Suprapubic skin (tissue), 4 donors: Measurements from ENCODE around the gene TDP1. TPM values are rescaled to one million over a fixed set of nuclear protein-coding genes. Genes with fewer than 3 reads are reported as not detected.

Source experiments
- DNase-seq, 2 donors: peaks; one replicate each; pipeline ENCODE4 v3.0.0-alpha.2; 2019; ENCODE audit warnings: low spot score in 2 of 2
- H3K27ac ChIP-seq: fragments of 200-600 bp; sonication (generic); one replicate; pipeline ENCODE4 v1.5.1; 2019
- H3K27me3 ChIP-seq: fragments of 200-600 bp; sonication (generic); one replicate; pipeline ENCODE4 v1.5.1; 2019
- H3K36me3 ChIP-seq: fragments of 200-600 bp; sonication (generic); one replicate; pipeline ENCODE4 v1.5.1; 2019
- H3K4me1 ChIP-seq: fragments of 200-600 bp; sonication (generic); one replicate; pipeline ENCODE4 v1.5.1; 2019
- H3K4me3 ChIP-seq: fragments of 200-600 bp; sonication (generic); one replicate; pipeline ENCODE4 v1.5.1; 2019; ENCODE audit warnings: mild to moderate bottlenecking
- H3K9me3 ChIP-seq: fragments of 200-600 bp; sonication (generic); one replicate; pipeline ENCODE4 v1.5.1; 2019
- EP300 ChIP-seq: sonication (generic); formaldehyde crosslinking; IDR thresholded peaks from one replicate; pipeline ENCODE4 v1.6.1; 2017; ENCODE audit warnings: antibody characterized with exemption
- POLR2A ChIP-seq, 2 donors: fragments of 450-650 bp; IDR thresholded peaks; one replicate each; pipeline ENCODE4 v1.6.1; 2017; ENCODE audit warnings: antibody characterized with exemption in 2 of 2, mild to moderate bottlenecking in 2 of 2, moderate library complexity in 2 of 2
- POLR2AphosphoS5 ChIP-seq, 3 donors: sonication (generic); formaldehyde crosslinking; IDR thresholded peaks; one replicate each; pipeline ENCODE4 v1.6.1; 2017; ENCODE audit warnings: antibody characterized with exemption in 3 of 3
- WGBS: methylation state at CpG from one replicate; pipeline ENCODE4 v1.1.5; 2018; 5-methylcytosine and 5-hydroxymethylcytosine counted together
- total RNA-seq, 4 donors: library from RNA; depleted of rRNA; stranded (reverse); fragments of >200 nt; gene quantifications; one replicate each; pipeline ENCODE4 v1.1.0, GENCODE V29; 2016
- TF ChIP-seq, protein P1 (sequence below), 2 donors: fragments of 200-600 bp in 1 of 2; fragments of 450-650 bp in 1 of 2; sonication (generic) in 1 of 2; IDR thresholded peaks; one replicate each; pipeline ENCODE4 v1.5.1; 2016 to 2019; ENCODE audit warnings: antibody characterized with exemption in 2 of 2, mild to moderate bottlenecking in 1 of 2, moderate library complexity in 1 of 2

Gene TDP1
- total RNA-seq, 4 donors from 2014 or later: 10.8 to 25.8 (median 18.1) TPM

DNA sequence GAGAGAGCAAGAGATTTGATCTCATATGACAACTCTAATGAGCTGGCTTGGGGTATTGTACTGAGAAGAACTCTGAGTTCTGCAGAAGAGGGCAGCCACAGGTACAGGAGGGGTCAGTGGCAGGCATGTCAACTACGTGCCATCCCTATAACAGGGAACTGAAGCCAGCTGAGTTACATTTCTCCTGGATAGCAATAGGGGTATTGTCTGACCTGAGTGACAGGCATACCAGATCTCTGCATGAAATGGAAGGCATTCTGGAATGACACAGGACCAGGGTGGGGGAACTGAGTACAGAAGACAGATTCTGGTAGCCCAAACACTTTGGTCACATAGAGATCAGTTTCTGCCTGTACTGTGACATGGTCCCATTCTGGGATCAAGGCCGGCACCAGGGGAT is 37.0 kb upstream of the TDP1 start:
- TF ChIP-seq EP300: no peak
- TF ChIP-seq, protein P1, sequence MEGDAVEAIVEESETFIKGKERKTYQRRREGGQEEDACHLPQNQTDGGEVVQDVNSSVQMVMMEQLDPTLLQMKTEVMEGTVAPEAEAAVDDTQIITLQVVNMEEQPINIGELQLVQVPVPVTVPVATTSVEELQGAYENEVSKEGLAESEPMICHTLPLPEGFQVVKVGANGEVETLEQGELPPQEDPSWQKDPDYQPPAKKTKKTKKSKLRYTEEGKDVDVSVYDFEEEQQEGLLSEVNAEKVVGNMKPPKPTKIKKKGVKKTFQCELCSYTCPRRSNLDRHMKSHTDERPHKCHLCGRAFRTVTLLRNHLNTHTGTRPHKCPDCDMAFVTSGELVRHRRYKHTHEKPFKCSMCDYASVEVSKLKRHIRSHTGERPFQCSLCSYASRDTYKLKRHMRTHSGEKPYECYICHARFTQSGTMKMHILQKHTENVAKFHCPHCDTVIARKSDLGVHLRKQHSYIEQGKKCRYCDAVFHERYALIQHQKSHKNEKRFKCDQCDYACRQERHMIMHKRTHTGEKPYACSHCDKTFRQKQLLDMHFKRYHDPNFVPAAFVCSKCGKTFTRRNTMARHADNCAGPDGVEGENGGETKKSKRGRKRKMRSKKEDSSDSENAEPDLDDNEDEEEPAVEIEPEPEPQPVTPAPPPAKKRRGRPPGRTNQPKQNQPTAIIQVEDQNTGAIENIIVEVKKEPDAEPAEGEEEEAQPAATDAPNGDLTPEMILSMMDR (IDR thresholded peaks at IDR 0.05): no peak
- TF ChIP-seq POLR2AphosphoS5 (IDR thresholded peaks at IDR 0.05): no peak
- TF ChIP-seq POLR2A (IDR thresholded peaks at IDR 0.05): no peak
- 95% methylated on average over 2 of the region's 2 CpGs for WGBS
- no peaks in the 10 kb centered on the region for H3K27me3 ChIP-seq
- H3K4me3 ChIP-seq: no peak overlapping the region
- no peaks in the 10 kb centered on the region for H3K9me3 ChIP-seq
- no peaks in the 10 kb centered on the region for H3K4me1 ChIP-seq
- no peak for DNase-seq
- no peaks in the 10 kb centered on the region for H3K36me3 ChIP-seq
- H3K27ac ChIP-seq: no peak overlapping the region

GRCh38 chr14:89920056-89920455 is 35.7 kb upstream of the TDP1 start:
- no peaks in the 10 kb centered on the region for H3K4me1 ChIP-seq
- H3K27ac ChIP-seq: no peak overlapping the region
- H3K4me3 ChIP-seq: no peak overlapping the region
- TF ChIP-seq POLR2AphosphoS5 (IDR thresholded peaks at IDR 0.05) (no peak), POLR2A (IDR thresholded peaks at IDR 0.05) (no peak), EP300 (no peak)
- TF ChIP-seq, protein P1 (IDR thresholded peaks at IDR 0.05): no peak
- no peak for DNase-seq
- H3K9me3 ChIP-seq: no peaks in the 10 kb centered on the region
- H3K27me3 ChIP-seq: no peaks in the 10 kb centered on the region
- WGBS: 94% methylated on average over 2 of the region's 2 CpGs
- peaks cover 3% of the 10 kb centered on the region for H3K36me3 ChIP-seq

DNA sequence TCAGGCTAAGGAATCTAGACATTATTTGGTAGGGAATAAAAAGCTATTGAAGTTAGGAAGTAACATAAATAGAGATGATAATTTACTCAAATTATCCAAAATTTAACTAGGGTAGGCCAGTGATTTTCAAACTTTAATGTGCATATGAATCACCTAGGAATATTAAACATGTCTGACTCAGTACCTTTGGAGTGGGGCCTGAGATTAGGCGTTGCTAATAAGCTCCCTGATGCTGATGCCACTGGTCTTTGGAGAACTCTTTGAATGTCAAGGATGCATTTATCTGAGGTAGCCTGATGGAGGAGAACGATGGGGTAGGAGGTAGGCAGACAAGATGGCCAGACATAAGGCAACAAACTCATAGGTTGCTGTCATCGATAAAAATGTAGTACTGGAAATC is 34.4 kb upstream of the TDP1 start:
- TF ChIP-seq EP300 (no peak), POLR2A (IDR thresholded peaks at IDR 0.05) (no peak), POLR2AphosphoS5 (IDR thresholded peaks at IDR 0.05) (no peak)
- TF ChIP-seq, protein P1 (IDR thresholded peaks at IDR 0.05): no peak
- WGBS: 87% methylated on average over 3 of the region's 3 CpGs
- Histone ChIP-seq H3K36me3 (peaks cover 3% of the 10 kb centered on the region), H3K9me3 (no peaks in the 10 kb centered on the region), H3K27me3 (no peaks in the 10 kb centered on the region), H3K4me3 (no peak overlapping the region), H3K4me1 (no peaks in the 10 kb centered on the region), H3K27ac (no peak overlapping the region)
- DNase-seq: no peak

DNA sequence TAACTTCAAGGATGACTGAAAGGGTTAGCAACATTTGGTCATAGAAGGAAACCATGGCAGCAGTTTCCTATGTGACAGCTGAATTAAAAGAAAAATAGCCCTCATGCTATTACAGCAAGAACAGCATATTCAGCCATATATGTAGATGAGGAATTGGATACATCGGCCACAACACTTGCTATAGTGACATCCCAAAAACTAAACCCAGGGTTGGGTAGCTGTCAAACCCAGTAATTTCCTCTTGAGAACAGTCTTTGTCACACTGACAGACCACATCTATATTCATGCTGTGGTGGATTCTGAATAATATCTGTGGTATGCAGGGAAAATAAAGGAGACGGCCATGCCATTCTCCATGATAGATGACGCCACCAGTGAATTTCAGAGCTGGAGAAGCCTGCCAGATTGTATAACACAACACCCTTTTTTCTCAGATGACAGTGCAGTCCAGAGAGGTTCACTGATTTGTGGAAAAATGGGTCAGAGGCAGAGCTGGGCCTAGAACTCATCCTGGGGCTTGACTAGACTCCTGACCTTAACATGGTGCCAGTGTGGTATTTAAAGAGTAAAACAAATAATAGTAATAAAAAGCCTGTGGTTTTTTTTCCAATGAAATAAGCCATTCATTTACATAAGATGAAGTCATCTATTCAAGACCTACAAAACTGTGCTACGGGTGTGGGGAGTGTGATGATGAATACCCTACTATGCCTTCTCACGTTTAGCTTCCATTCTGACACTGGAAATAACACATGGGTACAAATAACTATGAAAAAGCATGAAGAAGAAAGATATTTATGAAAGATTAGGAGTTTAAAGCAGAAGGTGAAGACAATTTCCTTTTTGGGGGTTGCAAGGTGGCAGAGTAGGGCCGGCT is 33.5 kb upstream of the TDP1 start:
- DNase-seq: no peak

DNA sequence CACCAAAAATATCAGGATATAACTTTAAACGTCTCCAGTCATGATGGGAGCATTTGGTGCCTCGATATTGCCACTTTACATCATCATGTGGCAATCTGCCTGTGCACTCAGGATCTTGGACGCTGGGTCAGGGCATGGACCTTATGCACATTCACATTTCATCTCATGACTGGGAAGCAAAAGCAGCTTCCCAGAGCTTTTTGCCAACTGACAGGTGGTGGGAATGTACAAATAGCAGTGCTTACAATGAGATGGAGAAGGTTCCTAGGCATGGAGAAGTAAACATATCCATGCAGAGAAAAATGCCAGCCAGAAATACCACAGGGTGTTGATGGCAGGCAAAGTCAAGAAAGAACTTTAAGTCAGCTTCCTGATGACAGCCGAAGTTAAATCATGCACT is 31.5 kb upstream of the TDP1 start:
- no peak for TF ChIP-seq POLR2AphosphoS5 (IDR thresholded peaks at IDR 0.05)
- Histone ChIP-seq H3K27me3 (no peaks in the 10 kb centered on the region), H3K36me3 (peaks cover 3% of the 10 kb centered on the region), H3K4me3 (no peak overlapping the region), H3K9me3 (no peaks in the 10 kb centered on the region), H3K27ac (no peak overlapping the region), H3K4me1 (no peaks in the 10 kb centered on the region)
- DNase-seq: no peak
- 65% methylated on average over 4 of the region's 4 CpGs for WGBS

More for the DNA sequence above, 33.5 kb upstream of the TDP1 start:
- WGBS: 86% methylated on average over 6 of the region's 6 CpGs
- no peaks in the 10 kb centered on the region for H3K9me3 ChIP-seq
- no peaks in the 10 kb centered on the region for H3K27me3 ChIP-seq
- no peaks in the 10 kb centered on the region for H3K4me1 ChIP-seq
- TF ChIP-seq EP300 (no peak), POLR2AphosphoS5 (IDR thresholded peaks at IDR 0.05) (no peak), POLR2A (IDR thresholded peaks at IDR 0.05) (no peak)
- TF ChIP-seq, protein P1 (IDR thresholded peaks at IDR 0.05): no peak
- H3K36me3 ChIP-seq: peaks cover 3% of the 10 kb centered on the region
- no peak overlapping the region for H3K27ac ChIP-seq
- H3K4me3 ChIP-seq: no peak overlapping the region
